NK-92 (cell line): ENCODE results near the gene PRDM10.
"Not testable (repeated sequence)": the region's sequence is repeated elsewhere in the genome, so short reads cannot be mapped to it uniquely, and the experiment has no call there.

ENCODE experiments used
- DNase-seq: peaks from one replicate; lab custom pipeline; 2025; ENCODE audit not compliant: unreplicated experiment; lab: John Stamatoyannopoulos, UW

PRDM10 gene

DNA sequence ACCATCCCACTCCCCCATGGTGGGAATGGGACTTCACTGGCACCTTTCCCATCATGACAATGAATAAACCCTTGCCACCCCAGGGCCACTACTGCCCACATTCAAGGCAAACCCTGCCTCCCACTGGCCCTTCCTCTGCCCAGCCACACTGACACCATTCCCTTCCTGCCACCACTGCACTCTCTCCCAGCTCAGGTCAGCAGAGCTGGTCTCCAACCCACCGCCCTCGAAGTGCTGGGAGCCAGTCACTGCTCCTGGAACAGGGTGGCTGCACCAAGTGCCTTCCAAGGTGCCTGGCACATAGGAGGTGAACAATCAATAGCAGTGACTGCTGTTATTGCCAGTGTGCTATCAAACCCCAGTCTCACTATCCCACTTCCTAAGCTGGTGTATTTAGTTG, 27.1 kb downstream of the PRDM10 start:
- DNase-seq: no peak

DNA sequence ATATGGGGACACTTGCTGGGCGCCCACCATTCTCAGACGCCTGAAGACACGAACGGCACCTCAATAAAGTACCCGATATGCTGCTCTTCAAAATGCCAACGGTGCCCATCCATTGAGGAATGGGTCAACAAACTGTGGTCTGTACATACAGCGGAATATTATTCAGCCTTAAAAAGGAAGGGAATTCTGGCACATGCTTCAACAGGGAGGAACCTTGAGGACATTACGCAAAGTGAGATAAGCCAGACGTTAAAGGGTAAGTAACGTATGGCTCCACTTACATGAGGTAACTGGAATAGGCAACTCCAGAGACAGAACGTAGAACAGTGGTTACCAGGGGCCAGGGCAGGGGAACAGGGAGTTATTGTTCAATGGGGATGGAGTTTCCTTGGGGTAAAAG, 28.0 kb downstream of the PRDM10 start:
- no peak for DNase-seq

GRCh38 chr11:129974237-129974636, 28.4 kb downstream of the PRDM10 start:
- no peak for DNase-seq

- no peak for DNase-seq
These were observed 28.8 kb downstream of the PRDM10 start for GRCh38 chr11:129973809-129974208.

GRCh38 chr11:129973068-129973467, 29.6 kb downstream of the PRDM10 start:
- DNase-seq: no peak

- DNase-seq: no peak
These were observed 30.0 kb downstream of the PRDM10 start for GRCh38 chr11:129972611-129973010.

GRCh38 chr11:129971856-129972255, 30.8 kb downstream of the PRDM10 start:
- not testable (repeated sequence) for DNase-seq

DNA sequence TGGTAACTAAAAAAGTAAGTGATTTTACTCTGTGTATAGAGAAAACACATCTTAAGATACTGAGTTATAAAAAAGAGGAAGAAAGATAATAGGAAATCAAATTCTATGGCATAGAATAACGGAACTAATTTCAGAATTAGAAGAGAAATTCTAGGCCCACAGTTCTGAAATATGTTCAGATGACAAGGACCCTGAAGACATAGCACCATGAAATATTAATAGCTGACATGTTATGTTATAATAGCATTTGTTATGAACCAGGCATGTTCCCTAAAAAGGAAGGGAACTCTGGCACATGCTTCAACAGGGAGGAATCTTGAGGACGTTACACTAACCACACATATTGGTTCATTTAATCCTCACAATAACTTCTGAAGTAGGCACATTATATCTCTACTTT, 32.7 kb downstream of the PRDM10 start:
- no peak for DNase-seq

DNA sequence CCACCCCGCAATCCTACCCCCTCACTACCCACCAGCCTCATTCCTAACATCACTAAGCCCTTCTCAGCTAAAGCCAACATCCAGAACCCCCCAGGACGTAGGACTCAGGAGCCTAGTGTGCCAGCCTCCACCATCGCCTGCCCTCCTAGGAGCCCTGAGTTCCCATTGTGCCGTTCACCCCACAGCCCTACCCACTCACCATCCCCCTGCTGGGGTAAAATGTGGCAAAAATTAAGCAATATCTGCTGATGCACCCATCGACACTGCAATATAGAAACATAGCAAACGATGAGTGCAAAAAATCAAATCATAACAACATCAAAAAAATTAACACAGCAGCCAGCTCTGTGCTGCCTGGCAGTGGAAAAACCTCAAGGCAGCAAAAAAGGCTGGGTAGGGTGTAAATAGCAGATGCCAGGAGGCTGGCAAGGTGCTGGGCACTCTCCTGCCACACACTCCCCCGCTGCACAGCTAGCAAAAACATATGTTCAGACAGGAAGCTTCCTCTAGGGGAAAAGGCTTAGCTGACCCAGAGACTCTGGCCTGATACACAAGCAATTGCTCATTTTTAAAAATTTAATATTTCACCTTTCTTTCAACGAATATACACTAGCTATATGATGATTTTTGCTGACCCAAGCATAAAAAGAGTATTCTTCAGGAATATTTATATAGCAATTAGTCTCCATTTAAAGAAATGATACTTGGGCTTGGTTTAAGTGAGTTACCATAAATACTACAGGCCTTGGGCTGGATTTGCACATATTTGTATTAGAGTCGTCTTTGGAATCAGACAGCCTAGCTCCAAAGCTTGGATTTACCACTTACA, 33.8 kb downstream of the PRDM10 start:
- DNase-seq: no peak

- no peak for DNase-seq
These were observed 34.6 kb downstream of the PRDM10 start for GRCh38 chr11:129967996-129968395.

GRCh38 chr11:129965248-129965647, 37.4 kb downstream of the PRDM10 start:
- DNase-seq: no peak

DNA sequence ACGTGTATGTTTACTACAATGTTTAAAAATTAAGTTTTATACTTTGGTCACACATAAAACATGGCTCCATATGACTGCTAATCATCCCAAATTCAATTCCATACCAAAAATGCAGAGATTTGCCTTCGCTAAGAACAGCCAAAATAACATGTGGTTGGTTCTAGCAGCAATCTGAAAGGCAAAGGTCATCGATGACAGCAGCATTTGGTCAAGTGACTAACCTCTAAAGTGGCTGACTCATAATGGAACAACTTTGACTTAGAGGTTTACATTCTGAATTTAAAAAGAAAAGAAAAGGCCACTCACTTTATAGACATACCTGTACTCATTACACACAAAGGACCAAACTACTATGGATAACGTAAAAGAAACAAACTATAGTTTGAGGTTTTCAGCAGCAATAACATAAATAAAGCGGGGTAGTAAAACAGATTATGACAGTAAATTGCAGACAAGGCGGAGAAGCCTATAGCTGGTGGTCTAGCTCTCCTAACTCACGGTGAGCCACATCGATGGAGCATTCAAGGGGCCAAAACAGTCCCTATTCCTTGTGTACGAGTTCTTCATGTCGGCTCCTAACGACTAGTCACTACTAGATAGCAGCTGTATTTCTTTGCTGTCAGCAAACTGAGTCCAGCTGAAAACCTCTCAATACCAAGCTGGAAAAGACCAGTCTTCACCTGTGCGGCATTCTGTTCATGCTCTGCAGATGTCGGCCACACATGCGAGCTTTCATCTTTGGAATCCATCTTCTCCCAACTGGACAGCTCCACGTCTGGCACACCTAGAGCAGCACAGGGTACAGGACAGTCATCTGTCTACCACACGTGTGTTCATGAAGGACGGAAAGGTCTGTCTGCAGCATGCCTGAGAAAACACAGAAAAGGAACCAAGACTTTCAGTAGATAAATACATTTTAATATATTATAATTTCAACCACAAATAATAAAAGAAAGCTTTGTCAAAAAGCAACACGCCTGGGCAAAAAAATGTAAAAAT, 42.1 kb downstream of the PRDM10 start:
- no peak for DNase-seq

- no peak for DNase-seq
These were observed 42.9 kb downstream of the PRDM10 start for GRCh38 chr11:129959687-129960086.

GRCh38 chr11:129955282-129955681, 47.4 kb downstream of the PRDM10 start:
- no peak for DNase-seq

DNA sequence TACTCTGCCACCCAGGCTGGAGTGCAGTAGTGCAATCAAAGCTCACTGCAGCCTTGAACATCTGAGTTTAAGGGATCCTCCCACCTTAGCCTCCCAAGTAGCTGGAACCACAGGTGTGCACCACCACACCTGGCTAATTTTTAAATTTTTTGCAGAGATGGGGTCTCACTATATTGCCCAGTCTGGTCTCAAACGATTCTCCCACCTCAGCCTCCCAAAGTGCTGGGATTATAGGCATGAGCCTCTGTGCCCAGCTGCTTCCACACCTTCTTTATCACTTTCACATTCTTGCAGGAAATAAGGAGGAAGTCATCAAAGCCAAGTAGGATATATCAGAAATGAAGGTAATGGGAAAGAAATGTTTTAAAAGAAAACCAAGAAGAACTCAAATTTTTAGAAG, 47.9 kb downstream of the PRDM10 start:
- not testable (repeated sequence) for DNase-seq

GRCh38 chr11:129951866-129952262, 50.8 kb downstream of the PRDM10 start:
- no peak for DNase-seq

DNA sequence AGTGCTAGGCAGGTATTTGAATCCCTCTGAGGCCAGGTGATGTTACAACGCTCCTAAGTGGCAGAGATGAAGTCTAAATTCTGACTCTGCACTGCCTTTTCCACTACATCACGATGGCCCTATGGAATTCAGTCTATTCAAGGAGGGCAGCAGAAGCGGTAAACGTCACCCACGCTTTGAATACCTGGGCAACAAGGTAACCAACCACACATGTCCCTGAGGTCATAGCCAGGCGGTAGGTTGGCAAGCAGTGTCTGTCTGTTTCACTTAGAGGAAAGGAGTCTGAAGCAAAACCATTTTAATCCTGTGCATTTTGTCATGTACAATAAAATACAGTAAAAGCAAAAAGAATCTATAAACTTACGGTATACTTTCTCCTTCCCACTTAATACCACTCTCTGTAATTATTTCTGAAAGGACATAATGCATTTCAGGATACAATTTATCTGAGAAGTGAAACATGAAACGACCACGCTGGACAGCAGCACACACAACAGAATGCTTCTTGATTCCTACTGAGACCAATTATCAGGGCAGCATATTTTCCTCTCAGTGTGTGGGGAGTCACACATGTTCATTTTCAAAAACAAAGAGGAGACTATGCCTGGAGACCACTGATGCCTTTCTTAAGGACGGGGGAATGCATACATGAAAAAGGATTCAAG, 51.3 kb downstream of the PRDM10 start:
- DNase-seq: no peak

- no peak for DNase-seq
These were observed 52.2 kb downstream of the PRDM10 start for GRCh38 chr11:129950101-129951091.

DNA sequence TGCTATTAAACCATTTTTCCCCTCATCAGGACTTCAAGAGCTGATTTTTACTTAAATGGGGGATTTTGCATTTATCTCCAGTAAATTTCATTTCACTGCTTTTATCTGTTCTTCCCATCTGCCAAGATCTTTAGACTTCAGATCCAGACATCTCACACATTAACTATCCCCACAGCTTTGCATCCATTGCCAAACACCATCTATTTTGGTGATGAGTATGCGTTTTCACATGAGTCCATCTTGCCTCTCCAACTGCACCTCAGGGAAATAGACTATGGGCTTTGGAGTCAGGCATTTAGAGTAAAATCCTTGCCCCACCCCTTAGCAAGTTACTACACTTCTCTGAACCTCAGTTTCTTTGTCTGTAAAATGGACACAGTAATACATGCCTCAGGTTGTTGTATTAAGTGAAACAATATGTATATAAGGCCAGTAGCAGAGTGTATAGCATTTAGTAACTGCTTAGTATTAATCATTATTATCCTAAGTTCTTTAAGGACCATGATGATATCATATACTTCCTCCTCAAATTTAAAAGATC, 53.6 kb downstream of the PRDM10 start:
- DNase-seq: no peak

DNA sequence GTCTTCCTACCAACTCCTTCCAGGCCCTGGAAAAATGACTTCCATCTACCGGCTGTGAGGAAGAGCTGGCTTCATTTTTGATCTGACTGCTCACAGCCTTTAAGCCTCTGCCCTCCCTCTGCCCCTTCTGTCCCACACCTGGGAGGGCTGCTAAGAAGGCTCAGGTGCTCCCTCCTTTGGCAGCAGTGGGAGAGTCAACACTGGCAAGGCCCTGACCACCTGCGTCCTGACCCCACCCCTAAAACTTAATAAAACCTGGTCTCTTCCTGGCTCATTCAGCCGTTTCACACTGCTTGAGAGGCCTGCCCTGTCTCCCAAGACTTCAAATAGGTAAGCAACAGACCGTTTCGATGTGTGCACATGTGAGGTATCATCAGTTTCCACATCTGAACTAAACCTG, 55.2 kb downstream of the PRDM10 start:
- no peak for DNase-seq
